ENCODE results near the gene SYNPR. TPM values are rescaled to one million over a fixed set of nuclear protein-coding genes. Genes with fewer than 3 reads are reported as not detected.

Gene SYNPR
- total RNA-seq, 3 donors from 2014 or later = not detected

DNA sequence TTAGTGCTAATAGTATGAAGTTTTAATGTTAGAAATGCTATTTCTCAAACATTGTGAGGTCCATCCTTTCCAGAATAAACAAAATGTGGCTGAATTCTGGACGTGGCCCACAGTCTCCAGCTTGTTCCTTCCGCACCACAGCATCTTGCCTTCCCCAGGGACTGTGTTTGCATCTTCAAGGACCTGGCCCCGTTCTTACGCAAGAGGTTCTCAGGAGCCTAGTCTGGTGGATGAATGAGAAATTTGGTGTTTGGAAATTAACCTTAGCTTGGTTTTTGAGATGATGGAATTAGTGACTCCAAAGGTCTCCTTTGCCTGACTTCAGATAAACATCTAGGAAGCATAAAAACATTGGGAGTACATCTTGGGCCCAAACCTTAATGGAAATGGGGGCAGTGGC is 18.1 kb downstream of the SYNPR start:
- DNase-seq (ENCODE audit: low spot score in 2 of 2) = no peak
- H3K4me3 ChIP-seq = no peak overlapping the region
- H3K36me3 ChIP-seq = no peaks in the 10 kb centered on the region
- no peaks in the 10 kb centered on the region for H3K9me3 ChIP-seq
- intact Hi-C loops (cut with DNase I; ENCODE audit: low total_unique reads) = no loop called here
- H3K4me1 ChIP-seq = no peaks in the 10 kb centered on the region
- no peaks in the 10 kb centered on the region for H3K27me3 ChIP-seq
- TF ChIP-seq POLR2AphosphoS5 (IDR thresholded peaks at IDR 0.05) = no peak
- no peak for TF ChIP-seq POLR2A (IDR thresholded peaks at IDR 0.05)
- TF ChIP-seq, protein P1, sequence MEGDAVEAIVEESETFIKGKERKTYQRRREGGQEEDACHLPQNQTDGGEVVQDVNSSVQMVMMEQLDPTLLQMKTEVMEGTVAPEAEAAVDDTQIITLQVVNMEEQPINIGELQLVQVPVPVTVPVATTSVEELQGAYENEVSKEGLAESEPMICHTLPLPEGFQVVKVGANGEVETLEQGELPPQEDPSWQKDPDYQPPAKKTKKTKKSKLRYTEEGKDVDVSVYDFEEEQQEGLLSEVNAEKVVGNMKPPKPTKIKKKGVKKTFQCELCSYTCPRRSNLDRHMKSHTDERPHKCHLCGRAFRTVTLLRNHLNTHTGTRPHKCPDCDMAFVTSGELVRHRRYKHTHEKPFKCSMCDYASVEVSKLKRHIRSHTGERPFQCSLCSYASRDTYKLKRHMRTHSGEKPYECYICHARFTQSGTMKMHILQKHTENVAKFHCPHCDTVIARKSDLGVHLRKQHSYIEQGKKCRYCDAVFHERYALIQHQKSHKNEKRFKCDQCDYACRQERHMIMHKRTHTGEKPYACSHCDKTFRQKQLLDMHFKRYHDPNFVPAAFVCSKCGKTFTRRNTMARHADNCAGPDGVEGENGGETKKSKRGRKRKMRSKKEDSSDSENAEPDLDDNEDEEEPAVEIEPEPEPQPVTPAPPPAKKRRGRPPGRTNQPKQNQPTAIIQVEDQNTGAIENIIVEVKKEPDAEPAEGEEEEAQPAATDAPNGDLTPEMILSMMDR (IDR thresholded peaks at IDR 0.05) = no peak
- H3K27ac ChIP-seq = no peak overlapping the region

DNA sequence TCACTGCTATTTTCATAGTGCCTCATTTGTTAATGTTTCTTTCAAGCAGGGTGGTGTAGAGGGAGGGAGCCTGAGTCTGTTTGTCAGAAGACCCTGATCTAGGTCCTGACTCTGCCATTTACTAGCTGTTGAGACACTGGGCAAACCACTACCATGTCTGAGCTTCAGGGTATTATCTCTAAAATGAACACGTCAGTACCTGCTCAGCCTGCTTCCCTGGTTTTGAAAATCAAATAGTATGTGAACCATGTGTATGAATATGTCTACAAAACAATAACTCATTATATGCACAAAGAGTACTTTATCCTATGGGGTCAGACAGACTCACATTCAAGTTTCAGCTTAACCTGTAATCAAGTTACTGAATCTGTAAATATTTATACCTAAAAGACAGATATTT is 25.1 kb downstream of the SYNPR start:
- TF ChIP-seq POLR2A (IDR thresholded peaks at IDR 0.05) (no peak), POLR2AphosphoS5 (IDR thresholded peaks at IDR 0.05) (no peak)
- TF ChIP-seq, protein P1 (IDR thresholded peaks at IDR 0.05) = no peak
- H3K27ac ChIP-seq = no peak overlapping the region
- H3K4me3 ChIP-seq = no peak overlapping the region
- DNase-seq (ENCODE audit: low spot score in 2 of 2) = no peak
- intact Hi-C loops (cut with DNase I; ENCODE audit: low total_unique reads) = no loop called here
- no peaks in the 10 kb centered on the region for H3K4me1 ChIP-seq
- H3K27me3 ChIP-seq = no peaks in the 10 kb centered on the region
- no peaks in the 10 kb centered on the region for H3K9me3 ChIP-seq
- no peaks in the 10 kb centered on the region for H3K36me3 ChIP-seq

DNA sequence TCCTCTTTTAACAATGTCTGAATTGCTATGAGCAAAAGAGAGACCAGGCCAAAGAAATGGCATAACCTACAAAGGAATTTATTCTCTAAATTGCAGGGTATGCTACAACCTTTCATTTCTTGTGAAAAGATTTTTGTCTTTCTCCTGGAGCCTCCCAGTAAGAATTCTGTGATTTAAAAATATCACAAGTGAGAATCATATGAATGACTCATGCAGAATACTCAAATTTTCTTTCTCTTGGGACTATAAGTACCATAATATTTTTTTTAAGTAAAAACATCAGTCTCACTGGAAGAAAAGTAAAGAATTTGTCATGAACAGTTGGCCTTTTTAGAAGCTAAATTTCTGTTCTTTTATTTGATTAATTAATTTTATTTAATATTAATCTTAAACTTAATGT is 26.3 kb downstream of the SYNPR start:
- TF ChIP-seq POLR2AphosphoS5 (IDR thresholded peaks at IDR 0.05) (no peak), POLR2A (IDR thresholded peaks at IDR 0.05) (no peak)
- TF ChIP-seq, protein P1 (IDR thresholded peaks at IDR 0.05) = no peak
- Histone ChIP-seq H3K36me3 (no peaks in the 10 kb centered on the region), H3K27ac (no peak overlapping the region), H3K4me1 (no peaks in the 10 kb centered on the region), H3K27me3 (no peaks in the 10 kb centered on the region), H3K4me3 (no peak overlapping the region), H3K9me3 (no peaks in the 10 kb centered on the region)
- no peak for DNase-seq (ENCODE audit: low spot score in 2 of 2)
- intact Hi-C loops (cut with DNase I; ENCODE audit: low total_unique reads) = no loop called here

DNA sequence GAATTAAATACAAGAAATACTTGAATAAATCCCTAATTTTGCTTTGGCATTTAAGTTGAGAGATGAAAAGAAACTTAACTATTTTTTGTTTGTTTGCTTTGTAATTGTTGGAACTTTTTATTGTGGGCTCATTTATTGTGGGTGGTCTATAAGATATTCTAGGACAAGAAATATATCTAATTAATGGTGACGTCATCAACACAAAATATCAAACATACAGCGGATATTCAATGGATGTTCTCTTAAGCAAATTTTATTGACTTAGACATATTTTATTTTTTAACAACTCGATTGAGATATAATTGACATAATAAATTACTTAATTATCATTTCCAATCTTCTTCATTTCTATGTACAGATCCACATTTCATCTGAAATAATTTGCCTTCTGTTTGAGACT is 30.0 kb downstream of the SYNPR start:
- no peak for TF ChIP-seq POLR2A (IDR thresholded peaks at IDR 0.05)
- TF ChIP-seq, protein P1 (IDR thresholded peaks at IDR 0.05) = no peak
- TF ChIP-seq POLR2AphosphoS5 (IDR thresholded peaks at IDR 0.05) = no peak
- Histone ChIP-seq H3K27ac (no peak overlapping the region), H3K9me3 (no peaks in the 10 kb centered on the region), H3K36me3 (no peaks in the 10 kb centered on the region), H3K4me1 (no peaks in the 10 kb centered on the region), H3K4me3 (no peak overlapping the region), H3K27me3 (no peaks in the 10 kb centered on the region)
- intact Hi-C loops (cut with DNase I; ENCODE audit: low total_unique reads) = no loop called here
- no peak for DNase-seq (ENCODE audit: low spot score in 2 of 2)

DNA sequence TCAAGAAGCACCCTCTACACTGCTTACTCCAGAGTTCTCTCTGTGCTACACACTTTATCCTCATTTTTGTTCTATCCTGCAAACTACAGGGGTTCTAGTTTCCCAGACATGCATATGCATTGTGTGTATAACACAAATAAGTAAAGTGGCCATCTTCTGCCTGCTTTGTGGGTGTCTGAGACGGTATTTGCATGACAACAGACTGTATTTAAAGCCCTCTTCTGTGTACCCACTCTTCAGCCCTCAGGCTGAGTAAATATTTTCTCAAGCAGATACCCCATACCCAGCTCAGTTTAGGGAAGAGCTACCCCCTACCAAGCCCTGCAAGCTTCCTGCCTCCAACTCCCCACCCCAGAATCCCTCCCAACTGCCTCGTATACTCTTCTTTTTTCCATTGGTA is 31.7 kb downstream of the SYNPR start:
- no peak for DNase-seq (ENCODE audit: low spot score in 2 of 2)
- no peaks in the 10 kb centered on the region for H3K9me3 ChIP-seq
- no peaks in the 10 kb centered on the region for H3K36me3 ChIP-seq
- no peaks in the 10 kb centered on the region for H3K27me3 ChIP-seq
- no peak overlapping the region for H3K27ac ChIP-seq
- no peak for TF ChIP-seq POLR2AphosphoS5 (IDR thresholded peaks at IDR 0.05)
- TF ChIP-seq, protein P1 (IDR thresholded peaks at IDR 0.05) = no peak
- intact Hi-C loops (cut with DNase I; ENCODE audit: low total_unique reads) = no loop called here
- H3K4me3 ChIP-seq = no peak overlapping the region
- no peaks in the 10 kb centered on the region for H3K4me1 ChIP-seq
